OCI-M2 (cell line): Measurements from ENCODE around the gene ZNF689.

Experiments
- DNase-seq: peaks from one replicate; lab custom pipeline; 2025; ENCODE audit not compliant: unreplicated experiment; lab: John Stamatoyannopoulos, UW

ZNF689 gene

DNA sequence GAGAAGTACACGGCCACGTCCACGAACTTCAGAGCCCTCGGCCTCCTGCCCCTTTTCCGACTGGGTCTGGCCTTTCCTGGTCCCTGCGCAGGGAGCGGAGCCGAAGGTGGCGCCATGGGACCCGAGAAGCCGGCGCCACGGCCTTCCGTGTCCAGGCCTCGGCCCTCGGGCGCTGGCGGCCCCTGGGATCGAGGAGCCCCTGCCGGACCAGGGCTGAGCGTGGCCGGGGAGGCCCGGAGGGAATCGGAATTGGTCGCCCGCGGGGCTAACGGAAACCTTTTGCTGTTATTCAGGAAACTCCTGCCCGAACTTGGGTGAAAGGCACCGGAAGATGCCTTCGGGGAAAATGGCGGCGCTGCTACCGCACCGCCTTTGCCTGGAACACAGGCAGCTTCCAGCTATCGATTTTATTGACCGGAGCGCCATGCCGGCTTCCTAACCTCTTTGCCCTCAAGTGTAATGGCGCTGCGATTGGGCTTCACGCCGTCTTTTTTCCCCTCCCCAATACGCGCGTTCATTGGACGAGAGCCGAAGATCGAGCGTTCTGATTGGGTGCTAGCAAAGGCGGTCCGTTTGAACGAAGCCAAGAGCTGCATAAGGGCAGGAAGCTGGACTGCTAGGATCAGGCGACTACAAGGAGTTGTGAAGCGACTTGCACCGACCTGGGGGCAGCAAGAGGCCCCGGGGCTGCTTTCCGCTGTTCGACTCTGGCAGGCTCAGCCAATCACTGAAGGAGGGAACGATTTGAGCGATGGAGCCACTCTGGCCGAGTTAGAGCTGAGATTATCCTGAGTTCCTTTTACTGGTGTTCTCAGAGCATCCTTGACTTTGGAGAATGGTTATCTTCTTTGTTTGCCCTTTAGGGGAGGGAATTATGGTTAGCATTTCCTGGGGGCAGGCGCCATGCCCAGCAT is at the start of gene ZNF689:
ZNF689 (minus strand) TSS at position 464 of the 914 bp plus-strand sequence; CDS start at position 116, 348 bp downstream.
- peak; percentile 74 for DNase-seq

DNA sequence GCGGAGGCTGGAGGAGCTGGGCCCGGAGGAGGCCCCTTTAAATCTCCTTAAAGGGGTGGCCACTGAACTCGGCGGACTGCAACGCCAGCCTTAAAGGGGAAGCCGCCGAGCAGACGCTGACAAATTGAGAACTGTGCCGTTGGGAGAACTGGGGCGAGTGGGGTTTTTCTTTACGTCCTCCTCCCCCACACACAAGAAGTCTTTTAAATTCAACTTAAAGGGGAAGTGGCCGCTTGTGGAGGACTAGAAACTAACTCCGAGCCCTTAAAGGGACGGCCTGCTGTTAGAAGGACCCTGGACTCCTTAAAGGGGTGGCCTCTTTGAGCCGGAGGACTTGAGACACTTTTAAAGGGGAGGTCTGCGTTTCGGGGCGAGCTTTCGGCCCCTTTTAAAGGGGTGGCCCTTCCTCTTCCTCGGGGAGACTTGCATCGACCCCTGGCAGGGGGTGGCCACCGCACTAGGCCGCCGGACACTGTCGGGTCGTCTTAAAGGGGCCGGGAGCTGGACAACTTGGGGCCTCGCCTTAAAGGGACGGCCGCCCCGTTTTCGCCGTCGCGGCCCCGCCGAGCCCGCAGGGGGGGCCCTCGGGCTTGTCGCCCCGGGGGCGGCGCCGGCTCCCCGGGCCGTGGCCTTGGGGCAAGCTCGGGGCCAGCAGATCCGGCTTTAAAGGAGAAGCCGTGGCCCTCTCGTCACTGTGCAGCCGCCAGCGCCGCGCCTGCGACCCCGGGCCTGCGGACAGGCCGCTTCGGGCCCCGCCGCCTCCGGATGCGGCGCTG is 48.7 kb upstream of the ZNF689 start:
- peak; percentile 84 for DNase-seq

DNA sequence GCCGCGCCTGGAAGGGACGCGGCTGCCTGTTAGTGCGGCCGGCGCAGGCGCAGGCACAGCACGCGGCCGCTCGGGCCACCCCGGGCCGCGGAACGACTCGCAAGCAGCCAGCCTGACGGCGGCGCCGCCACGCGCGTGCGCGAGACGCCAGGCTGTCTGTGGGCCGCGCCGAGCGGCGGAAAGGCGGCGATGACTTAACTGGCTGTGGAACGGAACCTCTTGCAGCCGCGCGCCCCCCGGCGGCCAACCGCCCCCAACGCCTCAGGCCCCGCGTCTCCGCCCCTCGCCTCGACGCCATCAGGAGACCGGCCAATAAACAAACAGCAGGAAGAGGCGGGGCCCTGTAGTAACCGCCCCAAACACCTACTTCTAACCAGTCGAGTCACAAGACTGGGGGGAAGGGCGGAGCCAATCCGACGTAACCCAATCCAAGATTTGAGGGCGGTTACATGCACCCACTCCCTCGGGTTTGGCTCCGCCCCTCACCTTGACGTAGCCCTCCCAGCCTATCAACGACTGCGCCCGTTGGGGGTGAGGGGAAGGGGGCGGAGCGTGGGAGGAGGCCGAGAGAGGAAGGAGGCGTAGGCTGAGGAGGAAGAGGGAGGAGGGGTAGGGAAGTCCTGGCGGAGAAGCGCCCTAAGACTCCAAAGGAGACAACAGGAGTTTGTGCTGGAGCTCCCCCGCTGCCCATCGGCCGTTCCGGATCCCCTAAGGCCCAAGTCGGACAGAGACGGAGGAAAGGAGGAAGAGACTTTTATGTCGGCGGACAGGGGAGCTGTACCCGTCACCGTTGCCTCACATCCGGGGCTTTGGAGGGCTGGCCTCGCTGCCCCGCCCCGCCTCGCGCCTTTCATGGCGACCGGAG is 47.9 kb upstream of the ZNF689 start, which contains the start of gene FBRS:
FBRS (plus strand) TSS at position 566 of the 865 bp plus-strand sequence. CDS start 1,088 bp downstream, outside the sequence.
- peak; percentile 91 for DNase-seq

DNA sequence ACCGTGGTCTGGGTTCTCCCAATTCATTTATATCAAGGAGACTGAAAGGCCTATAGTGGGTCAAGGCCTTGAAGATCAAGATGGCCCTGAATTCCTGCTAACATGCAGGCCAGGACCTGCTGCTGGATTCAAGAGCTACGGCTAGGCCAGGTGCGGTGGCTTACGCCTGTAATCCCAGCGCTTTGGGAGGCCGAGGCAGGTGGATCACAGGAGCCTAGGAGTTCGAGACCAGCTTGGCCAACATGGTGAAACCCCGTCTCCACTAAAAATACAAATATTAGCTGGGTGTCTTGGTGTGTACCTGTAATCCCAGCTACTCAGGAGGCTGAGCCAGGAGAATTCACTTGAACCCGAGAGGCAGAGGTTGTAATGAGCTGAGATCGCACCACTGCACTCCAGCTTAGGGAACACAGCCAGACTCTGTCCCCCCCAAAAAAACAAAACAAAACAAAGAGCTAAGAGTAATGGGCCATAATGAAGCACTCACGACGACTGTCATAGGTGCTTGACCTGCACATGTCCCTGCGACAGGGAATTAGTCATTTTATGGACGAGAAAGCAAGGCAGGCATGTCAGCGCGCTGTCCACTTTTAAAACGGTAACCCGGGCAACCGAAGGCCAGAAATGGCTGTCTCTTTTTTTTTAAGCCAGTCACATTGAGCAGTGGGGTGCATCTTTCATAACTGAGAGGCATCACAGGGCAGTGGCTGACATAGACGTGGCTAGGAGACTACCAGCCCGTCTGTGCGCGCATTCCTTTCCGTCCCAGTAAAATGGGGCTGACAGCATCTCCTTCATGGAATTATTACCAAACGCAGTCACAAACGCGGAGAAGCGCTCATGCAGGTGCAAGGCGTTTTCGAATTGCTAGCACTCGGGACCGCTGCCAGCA is 47.0 kb upstream of the ZNF689 start:
- DNase-seq: no peak

DNA sequence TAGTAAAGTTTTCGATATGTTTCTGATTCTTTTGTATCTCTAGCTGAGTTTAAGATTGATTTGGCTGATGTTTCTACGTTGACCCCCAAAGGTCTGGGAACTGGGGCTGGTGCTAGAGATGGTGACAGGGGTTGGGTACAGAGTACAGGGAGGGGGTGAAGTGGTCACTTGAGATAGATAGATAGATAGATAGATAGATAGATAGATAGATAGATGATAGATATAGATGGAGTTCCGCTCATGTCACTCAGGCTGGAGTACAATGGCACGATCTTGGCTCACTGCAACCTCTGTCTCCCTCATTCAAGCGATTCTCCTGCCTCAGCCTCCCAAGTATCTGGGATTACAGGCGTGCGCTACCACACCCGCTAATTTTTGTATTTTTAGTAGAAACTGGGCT is 46.2 kb upstream of the ZNF689 start:
- no peak for DNase-seq

DNA sequence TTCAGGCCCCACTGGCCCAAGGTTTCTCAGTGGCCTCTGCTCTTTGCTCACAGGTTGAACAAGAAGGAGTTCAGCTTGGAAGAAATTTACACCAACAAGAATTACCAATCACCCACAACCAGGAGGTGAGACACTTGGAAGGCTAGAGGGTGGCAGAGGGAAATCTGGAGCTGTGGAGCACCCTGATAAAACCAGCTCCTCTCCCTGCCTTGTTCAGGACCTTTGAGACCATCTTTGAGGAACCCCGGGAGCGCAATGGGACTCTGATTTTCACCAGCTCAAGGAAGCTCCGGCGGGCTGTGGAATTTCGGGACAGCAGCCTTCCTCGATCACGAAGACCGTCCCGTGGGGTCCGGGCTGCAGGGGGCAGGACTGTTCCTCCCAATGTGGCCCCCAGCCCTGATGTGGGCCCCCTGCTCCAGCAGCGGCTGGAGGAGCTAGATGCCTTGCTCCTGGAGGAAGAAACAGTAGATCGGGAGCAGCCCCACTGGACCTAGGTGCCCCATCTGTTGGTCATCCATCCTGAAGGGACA is 45.7 kb upstream of the ZNF689 start:
- no peak for DNase-seq

DNA sequence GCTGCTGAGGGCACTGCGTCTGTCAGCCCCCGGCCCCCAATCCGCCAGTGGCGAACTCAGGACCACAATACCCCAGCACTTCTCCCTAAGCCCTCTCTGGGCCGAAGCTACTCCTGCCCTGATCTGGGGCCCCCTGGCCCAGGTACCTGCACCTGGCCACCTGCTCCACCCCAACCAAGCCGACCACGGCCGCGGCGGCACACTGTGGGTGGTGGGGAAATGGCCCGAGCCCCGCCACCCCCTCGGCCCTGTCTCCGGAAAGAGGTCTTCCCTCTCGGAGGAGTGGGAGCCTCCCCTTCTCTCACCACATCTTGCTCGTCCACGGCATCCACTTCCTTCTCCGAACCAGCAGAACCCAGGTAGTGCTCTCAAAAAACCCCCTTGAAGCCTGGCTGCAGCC is 44.7 kb upstream of the ZNF689 start:
- no peak for DNase-seq

DNA sequence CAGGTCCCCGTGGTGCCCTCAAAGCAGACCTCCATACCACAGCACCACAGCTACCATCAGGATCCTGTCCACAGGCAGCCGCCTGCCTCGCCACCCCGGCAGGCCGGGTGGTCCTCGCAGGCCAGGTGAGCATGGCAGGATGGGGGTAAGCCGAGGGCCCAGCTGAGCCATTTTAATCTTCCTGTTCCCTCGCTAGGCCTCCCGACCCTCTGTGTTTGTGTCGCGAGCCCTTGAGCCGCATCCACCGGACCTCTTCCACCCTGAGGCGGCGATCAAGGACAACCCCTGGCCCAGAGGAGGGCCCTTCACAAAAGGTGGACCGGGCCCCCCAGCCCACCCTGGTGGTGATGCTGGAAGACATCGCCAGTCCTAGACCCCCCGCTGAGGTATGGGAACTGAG is 42.5 kb upstream of the ZNF689 start:
- DNase-seq: no peak

DNA sequence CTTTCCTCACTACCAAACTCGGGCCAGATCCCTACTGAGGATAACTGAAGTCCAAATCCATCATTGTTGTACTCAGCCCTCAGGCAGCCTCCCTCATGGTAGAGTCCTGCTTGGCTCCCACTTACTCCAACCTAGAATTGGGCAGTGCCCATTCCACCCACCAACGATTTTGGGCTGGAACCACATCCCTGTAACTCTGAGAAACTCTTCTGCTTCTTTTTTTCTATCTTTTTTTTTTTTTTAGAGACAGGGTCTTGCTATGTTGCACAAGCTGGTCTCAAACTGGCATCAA is 41.8 kb upstream of the ZNF689 start:
- DNase-seq: no peak

DNA sequence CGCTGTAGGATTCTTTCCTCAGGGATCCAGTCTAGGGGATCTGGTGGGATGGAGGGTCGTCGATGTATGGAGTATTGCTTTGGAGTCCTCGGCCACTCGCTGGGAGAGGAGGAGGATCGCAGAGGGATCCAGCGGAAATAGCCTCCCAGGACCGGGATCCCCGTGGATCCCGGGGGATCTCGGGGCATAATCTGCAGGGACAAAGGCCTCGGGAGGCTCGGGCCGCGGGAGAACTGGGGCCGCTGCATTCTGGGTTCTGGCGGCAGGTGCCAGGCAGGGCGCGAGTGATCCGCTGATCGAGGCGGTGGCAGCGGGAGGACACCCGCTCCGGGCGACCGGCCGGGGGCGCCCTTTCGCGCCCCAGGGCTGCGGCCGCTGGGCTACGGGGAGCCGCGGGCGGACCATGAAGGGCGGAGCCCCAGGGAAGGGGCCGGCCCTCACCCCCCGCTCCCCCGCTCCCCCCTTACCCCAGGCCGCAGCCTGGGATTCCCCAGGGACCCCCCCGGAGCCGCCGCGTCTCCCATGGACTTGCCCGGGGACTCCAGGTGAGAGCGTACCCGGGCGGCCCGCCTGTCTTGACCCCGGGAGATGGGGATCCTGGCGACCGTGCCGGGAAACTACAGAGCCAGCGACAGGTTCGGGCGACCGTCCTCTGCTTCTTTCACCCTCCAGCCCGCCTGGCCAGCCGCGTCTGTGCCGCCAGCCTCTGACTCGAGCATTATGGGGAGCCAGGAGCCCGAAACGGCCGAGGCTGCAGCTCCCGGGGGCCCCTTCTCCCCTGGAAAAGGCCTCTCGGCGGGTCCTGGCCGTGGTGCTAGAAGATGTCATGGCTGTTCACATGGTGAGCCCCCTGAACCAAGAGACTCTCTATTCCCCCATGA is 41.2 kb upstream of the ZNF689 start:
- DNase-seq: no peak

DNA sequence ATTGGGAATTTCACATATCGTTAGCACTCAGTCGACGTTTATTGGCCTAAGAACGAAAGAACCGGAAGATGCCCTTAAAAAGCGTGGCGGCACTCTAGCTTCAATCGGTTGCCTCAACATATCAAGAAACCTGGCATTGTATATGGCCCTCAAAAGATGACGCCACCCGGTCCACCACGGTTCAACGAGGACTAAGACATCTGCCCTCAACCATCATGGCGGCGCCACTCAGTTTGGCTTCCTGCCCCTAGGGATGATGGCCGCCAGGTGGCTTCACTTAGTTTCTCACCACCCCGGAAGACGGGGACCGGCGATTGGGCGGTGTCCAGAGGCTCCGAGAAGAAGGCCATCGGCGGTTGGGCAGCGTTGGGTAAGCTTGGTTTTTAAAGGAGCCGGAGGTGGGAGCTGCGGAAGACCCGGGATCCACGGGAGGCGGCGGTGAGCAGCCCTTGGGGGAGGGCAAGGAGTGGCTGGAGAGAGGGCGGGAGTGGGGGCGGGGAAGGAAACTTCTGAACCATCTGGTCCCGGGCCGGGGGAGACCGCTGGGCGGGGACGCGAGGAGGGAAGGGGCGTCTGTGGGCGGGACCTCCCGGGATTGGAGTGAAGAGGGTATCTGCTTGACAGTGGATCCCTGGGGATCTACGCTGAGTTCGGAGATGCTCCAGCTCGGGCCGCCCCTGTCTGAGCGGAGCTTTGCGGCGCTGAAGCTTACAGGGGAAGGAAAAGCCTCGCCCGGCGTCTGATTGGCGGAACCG is 40.4 kb upstream of the ZNF689 start, which contains the start of gene PRR14:
PRR14 (plus strand) TSS at position 592 of the 755 bp plus-strand sequence. CDS start 686 bp downstream, outside the sequence.
- peak; percentile 74 for DNase-seq

DNA sequence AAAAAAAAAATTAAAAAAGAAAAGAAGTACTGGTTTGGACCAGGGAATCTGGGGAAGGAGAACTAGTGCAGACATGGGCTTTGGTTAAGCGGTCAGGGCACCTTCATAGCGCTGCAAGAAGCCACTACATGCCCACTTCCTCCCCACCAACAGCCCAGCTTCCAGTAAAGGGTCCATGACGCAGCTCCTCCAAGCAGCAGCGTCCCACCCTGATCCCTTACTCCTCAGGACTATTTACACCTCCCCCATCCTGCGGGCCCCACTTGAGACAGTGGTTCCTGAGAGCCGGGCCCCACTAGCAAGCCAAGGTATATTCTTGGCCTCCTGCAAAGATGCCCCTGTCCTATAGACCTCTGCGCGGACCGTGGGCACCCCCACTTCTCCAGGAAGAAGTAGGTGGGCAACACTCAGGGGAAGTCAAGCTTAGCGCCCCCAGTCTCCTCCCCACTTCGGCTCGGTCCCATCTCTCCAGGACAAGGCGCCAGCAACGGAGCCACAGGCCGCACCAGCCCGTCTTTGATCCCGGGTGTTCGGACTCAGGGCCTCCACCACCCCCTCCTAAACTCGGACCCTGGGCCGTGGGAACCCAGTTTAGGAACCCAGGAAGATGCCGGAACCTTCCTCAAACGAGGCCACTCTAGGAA is 39.7 kb upstream of the ZNF689 start:
- DNase-seq: no peak

DNA sequence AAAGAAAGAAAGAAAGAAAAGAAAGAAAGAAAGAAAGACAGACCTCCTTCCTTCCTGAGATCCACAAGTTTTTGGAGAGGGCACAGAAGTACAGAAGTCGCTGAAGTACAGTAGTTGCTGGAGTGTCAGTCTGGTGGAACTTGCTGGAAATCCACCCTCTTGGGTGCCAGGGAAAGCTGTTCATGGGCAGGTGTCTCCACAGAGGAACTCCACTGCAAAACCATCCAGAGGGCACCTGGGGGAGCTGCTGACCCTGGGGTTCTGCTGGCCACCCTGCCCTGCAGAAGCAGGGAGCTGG is 37.0 kb upstream of the ZNF689 start:
- no peak for DNase-seq

DNA sequence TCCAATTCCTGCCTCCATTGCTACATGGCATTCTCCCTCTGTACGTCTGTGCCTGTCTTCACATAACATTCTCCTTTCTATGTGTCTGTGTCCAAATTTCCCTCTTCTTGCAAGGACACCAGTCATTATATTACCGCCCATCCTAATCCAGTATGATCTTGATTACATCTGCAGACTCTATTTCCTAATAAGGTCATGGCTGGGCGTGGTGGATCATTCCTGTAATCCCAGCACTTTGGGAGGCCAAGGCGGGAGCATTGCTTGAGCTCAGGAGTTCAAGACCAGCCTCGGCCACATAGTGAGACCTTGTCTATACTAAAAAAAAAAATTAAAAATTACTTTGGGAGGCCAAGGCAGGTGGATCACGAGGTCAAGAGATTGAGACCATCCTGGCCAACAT is 35.5 kb upstream of the ZNF689 start:
- DNase-seq: no peak

DNA sequence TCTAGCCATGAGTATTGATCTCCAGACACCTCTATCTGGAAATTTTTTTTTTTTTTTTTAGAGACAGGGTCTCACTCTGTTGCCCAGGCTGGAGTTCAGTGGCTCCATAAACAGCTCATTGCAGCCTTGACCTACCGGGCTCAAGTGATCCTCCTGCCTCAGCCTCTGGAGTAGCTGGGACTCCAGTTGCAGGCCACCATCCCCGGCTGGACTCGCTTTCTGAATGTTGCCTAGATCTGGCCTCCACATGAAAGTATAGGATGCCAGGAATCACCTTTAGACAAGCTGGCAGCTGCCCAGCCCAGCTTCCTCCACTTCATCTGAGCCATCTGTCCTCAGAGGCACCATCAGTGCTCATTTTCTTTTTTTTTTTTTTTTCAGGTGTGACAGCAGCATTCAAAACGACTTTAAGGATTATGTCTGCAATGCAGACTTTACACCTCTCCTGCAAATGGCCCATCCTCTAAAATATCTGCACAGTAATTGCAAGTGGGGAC is 34.2 kb upstream of the ZNF689 start:
- no peak for DNase-seq

DNA sequence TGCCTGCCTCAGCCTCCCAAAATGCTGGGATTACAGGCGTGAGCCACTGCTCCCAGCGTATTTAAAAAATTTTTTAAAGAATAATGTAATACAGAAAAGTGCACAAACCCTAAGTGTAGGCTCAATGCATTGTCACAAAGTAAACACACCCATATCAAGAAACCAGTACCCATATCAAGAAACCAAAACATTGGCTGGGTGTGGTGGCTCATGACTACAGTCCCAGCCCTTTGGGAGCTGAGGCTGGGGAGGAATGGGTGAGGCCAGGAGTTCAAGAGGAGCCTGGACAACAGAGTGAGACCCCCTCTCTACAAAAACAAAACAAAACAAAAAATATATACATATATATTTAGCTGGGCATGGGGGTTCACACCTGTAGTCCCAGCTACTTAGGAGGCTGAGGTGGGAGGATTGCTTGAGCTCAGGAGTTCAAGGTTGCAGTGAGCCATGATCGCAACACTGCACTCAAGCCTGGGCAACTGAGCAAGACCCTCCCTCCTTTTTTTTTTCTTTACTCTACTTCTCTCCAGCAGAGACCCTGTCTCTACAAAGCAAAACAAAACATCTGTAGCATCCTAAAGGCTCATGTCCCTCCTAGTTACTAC is 31.3 kb upstream of the ZNF689 start:
- no peak for DNase-seq

DNA sequence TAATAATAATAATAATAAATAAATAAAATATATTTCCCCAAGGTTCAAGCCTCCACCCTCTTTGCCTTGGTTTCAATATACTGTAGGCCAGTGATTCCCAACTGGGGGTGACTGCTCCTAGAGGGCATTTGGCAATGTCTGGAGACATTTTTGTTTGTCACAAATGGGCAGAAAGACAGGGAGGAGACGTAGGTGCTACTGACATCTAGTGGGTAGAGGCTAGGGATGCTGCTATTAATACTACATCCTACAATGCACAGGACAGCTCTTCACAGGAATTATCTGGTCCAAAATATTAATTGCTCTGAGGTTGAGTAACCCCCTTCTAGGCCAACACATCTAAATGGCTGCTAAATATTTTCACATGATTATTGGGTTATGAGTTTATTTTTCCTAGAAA is 27.8 kb upstream of the ZNF689 start:
- DNase-seq: no peak
